Astrocyte (in vitro differentiated cells and primary cell): ENCODE results near the gene TFEC. TPM values are rescaled to one million over a fixed set of nuclear protein-coding genes. Genes with fewer than 3 reads are reported as not detected.

Experiments used
- DNase-seq: peaks from one replicate; pipeline ENCODE4 v3.0.0-alpha.2; 2010; ENCODE audit warnings: low read depth
- FAIRE-seq: peaks from 2 replicates; lab custom pipeline; 2011; peaks lifted over from hg19 to GRCh38; lab: Jason Lieb, UNC
- H2AFZ ChIP-seq: 2 replicates; pipeline ENCODE4 v1.6.0; 2012; ENCODE audit warnings: low read depth, low read length, inconsistent platforms
- H3K27ac ChIP-seq: 2 replicates; pipeline ENCODE4 v1.5.1; 2011; ENCODE audit warnings: low read depth, low read length, inconsistent platforms
- H3K27me3 ChIP-seq: 2 replicates; pipeline ENCODE4 v1.6.0; 2011; ENCODE audit warnings: low read length, inconsistent platforms; ENCODE audit not compliant: insufficient read depth
- H3K36me3 ChIP-seq: 2 replicates; pipeline ENCODE4 v1.5.1; 2011; ENCODE audit warnings: low read length, inconsistent platforms; ENCODE audit not compliant: insufficient read depth
- H3K4me1 ChIP-seq: 2 replicates; pipeline ENCODE4 v1.5.1; 2011; ENCODE audit warnings: low read length, inconsistent platforms; ENCODE audit not compliant: insufficient read depth
- H3K4me2 ChIP-seq: 2 replicates; pipeline ENCODE4 v1.6.0; 2012; ENCODE audit warnings: low read length, inconsistent platforms
- H3K4me3 ChIP-seq: 2 replicates; pipeline ENCODE4 v1.5.1; 2011; ENCODE audit warnings: low read depth, mild to moderate bottlenecking, low read length, inconsistent platforms; ENCODE audit not compliant: insufficient read depth
- H3K79me2 ChIP-seq: 2 replicates; pipeline ENCODE4 v1.6.0; 2012; ENCODE audit warnings: mild to moderate bottlenecking, low read length, inconsistent platforms; ENCODE audit not compliant: insufficient read depth
- H3K9ac ChIP-seq: 2 replicates; pipeline ENCODE4 v1.6.0; 2012; ENCODE audit warnings: mild to moderate bottlenecking, low read length, inconsistent platforms
- H3K9me3 ChIP-seq: 2 replicates; pipeline ENCODE4 v1.5.1; 2012; ENCODE audit warnings: low read depth, mild to moderate bottlenecking, low read length, inconsistent platforms; ENCODE audit not compliant: insufficient read depth
- H4K20me1 ChIP-seq: 2 replicates; pipeline ENCODE4 v1.6.0; 2012; ENCODE audit warnings: low read length, inconsistent platforms; ENCODE audit not compliant: insufficient read depth
- H3K27ac Mint-ChIP-seq: one replicate; pipeline ENCODE4 v1.8.0; 2021; ENCODE audit warnings: mild to moderate bottlenecking, mixed read lengths; ENCODE audit not compliant: unreplicated experiment
- H3K27me3 Mint-ChIP-seq: one replicate; pipeline ENCODE4 v1.8.0; 2021; ENCODE audit warnings: low read depth, mixed read lengths; ENCODE audit not compliant: unreplicated experiment
- H3K36me3 Mint-ChIP-seq: one replicate; pipeline ENCODE4 v1.8.0; 2021; ENCODE audit warnings: low read depth, mixed read lengths; ENCODE audit not compliant: unreplicated experiment
- H3K4me1 Mint-ChIP-seq: one replicate; pipeline ENCODE4 v1.8.0; 2021; ENCODE audit warnings: low read depth, mixed read lengths; ENCODE audit not compliant: unreplicated experiment
- H3K4me3 Mint-ChIP-seq: one replicate; pipeline ENCODE4 v1.8.0; 2021; ENCODE audit warnings: mild to moderate bottlenecking, moderate library complexity, mixed read lengths; ENCODE audit not compliant: unreplicated experiment
- H3K9me3 Mint-ChIP-seq: one replicate; pipeline ENCODE4 v1.8.0; 2021; ENCODE audit warnings: mild to moderate bottlenecking, mixed read lengths; ENCODE audit not compliant: unreplicated experiment
- CTCF ChIP-seq: IDR thresholded peaks from 2 replicates; pipeline ENCODE4 v1.5.1; 2011; ENCODE audit warnings: low read depth, mild to moderate bottlenecking, inconsistent platforms, low read length, moderate library complexity; ENCODE audit not compliant: insufficient read depth
- EZH2 ChIP-seq: IDR thresholded peaks from 2 replicates; pipeline ENCODE4 v1.6.1; 2012; ENCODE audit warnings: mild to moderate bottlenecking, low read length, inconsistent platforms; ENCODE audit not compliant: insufficient read depth
- total RNA-seq: library from RNA; stranded (reverse); gene quantifications from 2 replicates; pipeline ENCODE4 v1.2.1, GENCODE V29; 2021

Gene TFEC
- total RNA-seq, 1 donor from 2014 or later, result 1.8 TPM

- Histone ChIP-seq H3K4me3 (no peak overlapping the region), H3K36me3 (no peaks in the 10 kb centered on the region), H3K27ac (no peak overlapping the region), H3K4me1 (no peaks in the 10 kb centered on the region), H3K9ac (no peak overlapping the region), H3K9me3 (no peaks in the 10 kb centered on the region), H3K27me3 (no peaks in the 10 kb centered on the region), H3K79me2 (no peaks in the 10 kb centered on the region), H4K20me1 (no peaks in the 10 kb centered on the region), H2AFZ (no peak overlapping the region), H3K4me2 (no peak overlapping the region)
- Mint-ChIP-seq H3K9me3 (no peaks in the 10 kb centered on the region), H3K4me1 (peaks cover 11% of the 10 kb centered on the region), H3K4me3 (no peak overlapping the region), H3K27ac (no peak overlapping the region), H3K27me3 (no peaks in the 10 kb centered on the region), H3K36me3 (no peaks in the 10 kb centered on the region)
- no peak for FAIRE-seq
- TF ChIP-seq EZH2 (no peak), CTCF (no peak)
- DNase-seq, result peak; percentile 2
Observed at GRCh38 chr7:116024826-116025809, 5.4 kb downstream of the TFEC start.

GRCh38 chr7:116021237-116021636 lies 9.3 kb downstream of the TFEC start:
- Mint-ChIP-seq H3K4me3 (no peak overlapping the region), H3K9me3 (no peaks in the 10 kb centered on the region), H3K36me3 (no peaks in the 10 kb centered on the region), H3K27ac (no peak overlapping the region), H3K27me3 (no peaks in the 10 kb centered on the region), H3K4me1 (peaks cover 11% of the 10 kb centered on the region)
- no peak overlapping the region for H3K27ac ChIP-seq
- H3K9ac ChIP-seq, result no peak overlapping the region
- H3K4me2 ChIP-seq, result no peak overlapping the region
- no peaks in the 10 kb centered on the region for H3K79me2 ChIP-seq
- no peak overlapping the region for H3K4me3 ChIP-seq
- no peak overlapping the region for H2AFZ ChIP-seq
- H3K4me1 ChIP-seq, result no peaks in the 10 kb centered on the region
- TF ChIP-seq CTCF (no peak), EZH2 (no peak)
- DNase-seq (no peak), FAIRE-seq (no peak)
- H3K27me3 ChIP-seq, result no peaks in the 10 kb centered on the region
- no peaks in the 10 kb centered on the region for H3K36me3 ChIP-seq
- H3K9me3 ChIP-seq, result no peaks in the 10 kb centered on the region
- no peaks in the 10 kb centered on the region for H4K20me1 ChIP-seq

- Mint-ChIP-seq H3K27ac (no peak overlapping the region), H3K4me3 (no peak overlapping the region), H3K27me3 (no peaks in the 10 kb centered on the region), H3K9me3 (no peaks in the 10 kb centered on the region), H3K4me1 (peaks cover 2% of the 10 kb centered on the region), H3K36me3 (no peaks in the 10 kb centered on the region)
- no peak for DNase-seq
- H3K79me2 ChIP-seq, result no peaks in the 10 kb centered on the region
- no peak overlapping the region for H3K9ac ChIP-seq
- no peaks in the 10 kb centered on the region for H3K27me3 ChIP-seq
- no peaks in the 10 kb centered on the region for H3K4me1 ChIP-seq
- no peaks in the 10 kb centered on the region for H3K9me3 ChIP-seq
- H2AFZ ChIP-seq, result no peak overlapping the region
- no peak overlapping the region for H3K4me2 ChIP-seq
- no peak for FAIRE-seq
- no peaks in the 10 kb centered on the region for H4K20me1 ChIP-seq
- no peak overlapping the region for H3K27ac ChIP-seq
- H3K4me3 ChIP-seq, result no peak overlapping the region
- TF ChIP-seq CTCF, result no peak
- no peaks in the 10 kb centered on the region for H3K36me3 ChIP-seq
Observed at GRCh38 chr7:116018731-116019130, 11.8 kb downstream of the TFEC start.
